Calu3 (cell line): Measurements from ENCODE around the gene GFRAL. TPM values are rescaled to one million over a fixed set of nuclear protein-coding genes. Genes with fewer than 3 reads are reported as not detected.

Experiments used
- BruUV-seq: library from RNA; stranded (reverse); fragments of 400-500 nt; replicated peaks from 2 replicates; lab custom pipeline; 2021; lab: Mats Ljungman, UMichigan
- CTCF ChIA-PET: fragments of 300-600 bp; sonication (Branson Sonifier 250); formaldehyde crosslinking; loops from one replicate; lab custom pipeline; 2022; ENCODE audit warnings: antibody characterized with exemption; lab: Charles Lee
- DNase-seq: peaks from one replicate; pipeline ENCODE4 v3.0.0; 2022
- H3K27ac Mint-ChIP-seq: one replicate; pipeline ENCODE4 v1.8.0; 2022; ENCODE audit warnings: mixed read lengths; ENCODE audit not compliant: unreplicated experiment
- H3K27me3 Mint-ChIP-seq: one replicate; pipeline ENCODE4 v1.8.0; 2022; ENCODE audit warnings: mixed read lengths; ENCODE audit not compliant: unreplicated experiment
- H3K36me3 Mint-ChIP-seq: one replicate; pipeline ENCODE4 v1.8.0; 2022; ENCODE audit warnings: mild to moderate bottlenecking, moderate library complexity, mixed read lengths; ENCODE audit not compliant: insufficient read depth, unreplicated experiment
- H3K4me1 Mint-ChIP-seq: one replicate; pipeline ENCODE4 v1.8.0; 2022; ENCODE audit warnings: mild to moderate bottlenecking, low read depth, mixed read lengths; ENCODE audit not compliant: unreplicated experiment
- H3K4me3 Mint-ChIP-seq: one replicate; pipeline ENCODE4 v1.8.0; 2022; ENCODE audit warnings: mild to moderate bottlenecking, low read depth, moderate library complexity, mixed read lengths; ENCODE audit not compliant: unreplicated experiment
- H3K9me3 Mint-ChIP-seq: one replicate; pipeline ENCODE4 v1.8.0; 2022; ENCODE audit warnings: low read depth, mixed read lengths; ENCODE audit not compliant: unreplicated experiment
- CTCF ChIP-seq: fragments of 200-600 bp; IDR thresholded peaks from one replicate; pipeline ENCODE4 v1.8.0; 2022; ENCODE audit warnings: antibody characterized with exemption; ENCODE audit not compliant: unreplicated experiment
- intact Hi-C: fragments of 100-400 bp; cut with micrococcal nuclease; formaldehyde crosslinking; loops from one replicate; pipeline ENCODE4 v1.10.0; 2022; ENCODE audit not compliant: unreplicated experiment
- total RNA-seq: library from RNA; stranded (reverse); gene quantifications from 2 replicates; pipeline ENCODE4 v1.2.3, GENCODE V29; 2022

The GFRAL gene
- total RNA-seq, 1 experiment from 2014 or later: not detected

- H3K4me3 Mint-ChIP-seq: no peak overlapping the region
- no peaks in the 10 kb centered on the region for H3K4me1 Mint-ChIP-seq
- intact Hi-C loops: no loop called here
- no peaks in the 10 kb centered on the region for H3K27me3 Mint-ChIP-seq
- no peaks in the 10 kb centered on the region for H3K9me3 Mint-ChIP-seq
- BruUV-seq: no TSS peak
- CTCF ChIA-PET: no interaction called here
- H3K36me3 Mint-ChIP-seq: no peaks in the 10 kb centered on the region
- DNase-seq: no peak
- TF ChIP-seq CTCF: no peak
- H3K27ac Mint-ChIP-seq: no peak overlapping the region
These were observed 70.7 kb downstream of the GFRAL start for GRCh38 chr6:55397986-55398385.

- CTCF ChIA-PET: no interaction called here
- no TSS peak for BruUV-seq
- H3K4me1 Mint-ChIP-seq: no peaks in the 10 kb centered on the region
- H3K27me3 Mint-ChIP-seq: no peaks in the 10 kb centered on the region
- no peak overlapping the region for H3K27ac Mint-ChIP-seq
- DNase-seq: no peak
- H3K9me3 Mint-ChIP-seq: no peaks in the 10 kb centered on the region
- H3K36me3 Mint-ChIP-seq: no peaks in the 10 kb centered on the region
- no peak for TF ChIP-seq CTCF
- intact Hi-C loops: no loop called here
- H3K4me3 Mint-ChIP-seq: no peak overlapping the region
These were observed 72.1 kb downstream of the GFRAL start for GRCh38 chr6:55399351-55399750.

- no peak overlapping the region for H3K4me3 Mint-ChIP-seq
- DNase-seq: no peak
- no TSS peak for BruUV-seq
- CTCF ChIA-PET: no interaction called here
- no peak for TF ChIP-seq CTCF
- no peak overlapping the region for H3K27ac Mint-ChIP-seq
- no peaks in the 10 kb centered on the region for H3K9me3 Mint-ChIP-seq
- H3K4me1 Mint-ChIP-seq: no peaks in the 10 kb centered on the region
- intact Hi-C loops: no loop called here
- H3K27me3 Mint-ChIP-seq: no peaks in the 10 kb centered on the region
- no peaks in the 10 kb centered on the region for H3K36me3 Mint-ChIP-seq
These were observed 78.4 kb downstream of the GFRAL start for GRCh38 chr6:55405474-55406235.

GRCh38 chr6:55410674-55411073 is 83.4 kb downstream of the GFRAL start:
- Mint-ChIP-seq H3K9me3 (no peaks in the 10 kb centered on the region), H3K36me3 (no peaks in the 10 kb centered on the region), H3K4me3 (no peak overlapping the region), H3K27ac (no peak overlapping the region), H3K27me3 (no peaks in the 10 kb centered on the region), H3K4me1 (no peaks in the 10 kb centered on the region)
- no TSS peak for BruUV-seq
- CTCF ChIA-PET: interaction anchor here (0.6 kb wide), 2 partner anchors 810 to 1862 kb away, joined by 3 to 6 read pairs; no protein-coding TSS in a partner anchor
- intact Hi-C loops: no loop called here
- DNase-seq: no peak
- TF ChIP-seq CTCF: no peak
